ENCODE measurements around the gene SERPINB1. TPM values are rescaled to one million over a fixed set of nuclear protein-coding genes. Genes with fewer than 3 reads are reported as not detected.

SERPINB1 gene
- total RNA-seq, 1 experiment from 2014 or later: 73.2 TPM

GRCh38 chr6:2834262-2834661, 7.4 kb downstream of the SERPINB1 start:
- H3K27me3 ChIP-seq (ENCODE audit: insufficient read depth, low read length): no peaks in the 10 kb centered on the region
- POLR2A ChIA-PET: no interaction called here

GRCh38 chr6:2831392-2831791, 10.3 kb downstream of the SERPINB1 start:
- no peak for ATAC-seq
- no peak overlapping the region for H3K27ac ChIP-seq (ENCODE audit: low read depth, low read length)
- no peaks in the 10 kb centered on the region for H3K9me3 ChIP-seq (ENCODE audit: control insufficient read depth in 1 of 2, insufficient read depth in 1 of 2, low read depth in 1 of 2, low read length in 2 of 2)
- no peak for DNase-seq (ENCODE audit: low read depth, low spot score)
- H3K9ac ChIP-seq (ENCODE audit: low read length): no peak overlapping the region
- intact Hi-C loops (cut with micrococcal nuclease): no loop called here
- no peak for TF ChIP-seq FOSL1 (IDR thresholded peaks at IDR 0.05; ENCODE audit: low read depth)
- TF ChIP-seq RAD21 (IDR thresholded peaks at IDR 0.05; ENCODE audit: low read depth): peak; percentile 31; the same call in 1 of the 2 replicates
- TF ChIP-seq POLR2AphosphoS5 (IDR thresholded peaks at IDR 0.05; ENCODE audit: low read depth, low read length): peak; percentile 52; the same call in 1 of the 2 replicates
- no peak overlapping the region for H2AFZ ChIP-seq (ENCODE audit: low read depth, low read length, poor library complexity, severe bottlenecking)
- no peaks in the 10 kb centered on the region for H4K20me1 ChIP-seq (ENCODE audit: insufficient read depth)
- ChIA-PET RAD21 (ENCODE audit: low non-redundant PET in 1 of 2, low total read pairs in 2 of 2, uncharacterized antibody in 2 of 2, unreplicated experiment in 2 of 2) (no interaction called here), POLR2A (interaction anchor here (2.6 kb wide), 1 partner anchor 10 kb away, joined by 13 read pairs; the partner anchor contains the start of gene SERPINB1), CTCF (interaction anchor here (1.0 to 2.3 kb wide), 2 partner anchors 15 to 40 kb away, joined by 3 to 6 read pairs; no protein-coding TSS in a partner anchor)
- no peaks in the 10 kb centered on the region for H3K4me1 ChIP-seq (ENCODE audit: control insufficient read depth in 1 of 2, insufficient read depth in 2 of 2, low read length in 2 of 2)
- H3K79me2 ChIP-seq (ENCODE audit: insufficient read depth, low read length): no peaks in the 10 kb centered on the region
- no peaks in the 10 kb centered on the region for H3K9me2 ChIP-seq (ENCODE audit: insufficient read depth)
- H3K4me2 ChIP-seq (ENCODE audit: low read length): no peak overlapping the region
- H3K36me3 ChIP-seq (ENCODE audit: control insufficient read depth in 1 of 2, insufficient read depth in 2 of 2, low read length in 2 of 2): peaks cover 6 to 16% of the 10 kb centered on the region in 2 experiments; a peak in 2 of 4 replicates
- no peak overlapping the region for H3K4me3 ChIP-seq (replicated peaks in 1 of 2; ENCODE audit: low read depth in 1 of 2, low read length in 2 of 2)
- BruUV-seq (replicated peaks): no TSS peak
- no peaks in the 10 kb centered on the region for H3K27me3 ChIP-seq (ENCODE audit: insufficient read depth, low read length)

More at GRCh38 chr6:2834262-2834661, 7.4 kb downstream of the SERPINB1 start:
- ATAC-seq: no peak
- no TSS peak for BruUV-seq (replicated peaks)
- intact Hi-C loops (cut with micrococcal nuclease): no loop called here
- CTCF ChIA-PET: no interaction called here
- no peak overlapping the region for H3K27ac ChIP-seq (ENCODE audit: low read depth, low read length)
- no peaks in the 10 kb centered on the region for H3K79me2 ChIP-seq (ENCODE audit: insufficient read depth, low read length)
- H3K4me3 ChIP-seq (replicated peaks in 1 of 2; ENCODE audit: low read depth in 1 of 2, low read length in 2 of 2): no peak overlapping the region
- no peaks in the 10 kb centered on the region for H3K9me2 ChIP-seq (ENCODE audit: insufficient read depth)
- no peak for DNase-seq (ENCODE audit: low read depth, low spot score)
- H3K36me3 ChIP-seq (ENCODE audit: control insufficient read depth in 1 of 2, insufficient read depth in 2 of 2, low read length in 2 of 2): peaks cover 9 to 20% of the 10 kb centered on the region in 2 experiments; a peak in 2 of 4 replicates
- RAD21 ChIA-PET (ENCODE audit: low non-redundant PET in 1 of 2, low total read pairs in 2 of 2, uncharacterized antibody in 2 of 2, unreplicated experiment in 2 of 2): no interaction called here
- H2AFZ ChIP-seq (ENCODE audit: low read depth, low read length, poor library complexity, severe bottlenecking): no peak overlapping the region
- H3K9me3 ChIP-seq (ENCODE audit: control insufficient read depth in 1 of 2, insufficient read depth in 1 of 2, low read depth in 1 of 2, low read length in 2 of 2): no peaks in the 10 kb centered on the region
- no peak overlapping the region for H3K4me2 ChIP-seq (ENCODE audit: low read length)
- H3K9ac ChIP-seq (ENCODE audit: low read length): no peak overlapping the region
- H3K4me1 ChIP-seq (ENCODE audit: control insufficient read depth in 1 of 2, insufficient read depth in 2 of 2, low read length in 2 of 2): peaks cover 17 to 18% of the 10 kb centered on the region in 2 experiments
- no peak for TF ChIP-seq SIN3A (IDR thresholded peaks at IDR 0.05; ENCODE audit: low read depth)
- no peak for TF ChIP-seq CBX3 (IDR thresholded peaks at IDR 0.05; ENCODE audit: low read depth)
- no peak for TF ChIP-seq ELF1 (IDR thresholded peaks at IDR 0.05; ENCODE audit: borderline replicate concordance, low read depth)
- no peak for TF ChIP-seq JUND (IDR thresholded peaks at IDR 0.05)
- TF ChIP-seq EZH2phosphoT487 (IDR thresholded peaks at IDR 0.05; ENCODE audit: borderline replicate concordance): no peak
- no peak for TF ChIP-seq ZFX (IDR thresholded peaks at IDR 0.05)
- TF ChIP-seq ATF3 (IDR thresholded peaks at IDR 0.05): no peak
- no peak for TF ChIP-seq CEBPB (IDR thresholded peaks at IDR 0.05; ENCODE audit: low read depth)
- no peak for TF ChIP-seq POLR2A (IDR thresholded peaks at IDR 0.05; ENCODE audit: borderline replicate concordance, extremely low read depth, insufficient read depth, insufficient read length)
- TF ChIP-seq TCF7L2 (IDR thresholded peaks at IDR 0.05; ENCODE audit: borderline replicate concordance, extremely low read depth, insufficient read depth, insufficient read length): no peak
- TF ChIP-seq SP1 (IDR thresholded peaks at IDR 0.05; ENCODE audit: low read depth): no peak
- no peak for TF ChIP-seq EGR1 (IDR thresholded peaks at IDR 0.05; ENCODE audit: low read depth)
- no peak for TF ChIP-seq YY1 (IDR thresholded peaks at IDR 0.05; ENCODE audit: extremely low read depth, insufficient replicate concordance, low read depth, low read length)
- no peaks in the 10 kb centered on the region for H4K20me1 ChIP-seq (ENCODE audit: insufficient read depth)
